Ectodermal cell (in vitro differentiated cells): ENCODE results near the gene DEPP1. TPM values are rescaled to one million over a fixed set of nuclear protein-coding genes. Genes with fewer than 3 reads are reported as not detected.
"Not testable (repeated sequence)": the region's sequence is repeated elsewhere in the genome, so short reads cannot be mapped to it uniquely, and the experiment has no call there.

Experiments used
- H3K27ac ChIP-seq: 2 replicates; pipeline ENCODE4 v1.7.0; 2013; ENCODE audit warnings: mild to moderate bottlenecking, low read depth, low read length; ENCODE audit not compliant: insufficient read depth, poor library complexity, severe bottlenecking
- H3K27me3 ChIP-seq: 2 replicates; pipeline ENCODE4 v1.7.0; 2013; ENCODE audit warnings: mild to moderate bottlenecking, low read length; ENCODE audit not compliant: insufficient read depth, control insufficient read depth, poor library complexity, severe bottlenecking
- H3K36me3 ChIP-seq: one replicate; pipeline ENCODE4 v1.7.0; 2013; ENCODE audit warnings: low read length; ENCODE audit not compliant: control insufficient read depth, insufficient read depth
- H3K4me1 ChIP-seq: one replicate; pipeline ENCODE4 v1.7.0; 2013; ENCODE audit warnings: low read length; ENCODE audit not compliant: control insufficient read depth, insufficient read depth
- H3K4me3 ChIP-seq: 2 replicates; pipeline ENCODE4 v1.7.0; 2013; ENCODE audit warnings: low read depth, low read length, control low read depth; ENCODE audit not compliant: insufficient read depth
- H3K9me3 ChIP-seq: 2 replicates; pipeline ENCODE4 v1.7.0; 2013; ENCODE audit warnings: mild to moderate bottlenecking, low read length, moderate library complexity; ENCODE audit not compliant: control insufficient read depth
- WGBS, 2 experiments: methylation state at CpG; one replicate each; pipeline ENCODE4 v1.1.7; 2013; ENCODE audit warnings: missing lambda C conversion rate in 2 of 2; 5-methylcytosine and 5-hydroxymethylcytosine counted together
- polyA plus RNA-seq, 4 experiments: library from polyadenylated mRNA; stranded (reverse); fragments of 50-300 nt; gene quantifications; one replicate each; pipeline ENCODE4 v1.2.3, GENCODE V29; 2013

Gene DEPP1
- polyA plus RNA-seq (2013, experiment 1 of 4) = 0.24 TPM
- 0.48 TPM for polyA plus RNA-seq (2013, experiment 2 of 4)
- 0.27 TPM for polyA plus RNA-seq (2013, experiment 3 of 4)
- polyA plus RNA-seq (2013, experiment 4 of 4) = 0.49 TPM

- no peaks in the 10 kb centered on the region for H3K36me3 ChIP-seq
- no peak within 1 kb of the TSS for H3K27ac ChIP-seq
- H3K4me1 ChIP-seq = peaks cover 37% of the 10 kb centered on the region
- no peaks in the 10 kb centered on the region for H3K9me3 ChIP-seq
- 19 to 27% methylated on average over 12 of the region's 12 CpGs for WGBS, 2 experiments
- H3K4me3 ChIP-seq = no peak within 1 kb of the TSS
- peaks cover 19% of the 10 kb centered on the region for H3K27me3 ChIP-seq
These were observed at the start of gene DEPP1 for GRCh38 chr10:44978570-44979280. DEPP1 (minus strand) TSS chr10:44978809; CDS start chr10:44978030, 779 bp downstream.

GRCh38 chr10:45023426-45023825, 44.8 kb upstream of the DEPP1 start:
- H3K9me3 ChIP-seq = no peaks in the 10 kb centered on the region
- WGBS, 2 experiments = 92 to 97% methylated on average over 1 to 2 of the region's 2 CpGs
- no peaks in the 10 kb centered on the region for H3K27me3 ChIP-seq
- H3K36me3 ChIP-seq = no peaks in the 10 kb centered on the region
- H3K4me1 ChIP-seq = no peaks in the 10 kb centered on the region
- no peak overlapping the region for H3K4me3 ChIP-seq
- no peak overlapping the region for H3K27ac ChIP-seq

GRCh38 chr10:45015590-45015989, 37.0 kb upstream of the DEPP1 start:
- peaks cover 2% of the 10 kb centered on the region for H3K9me3 ChIP-seq
- no peak overlapping the region for H3K27ac ChIP-seq
- 78 to 100% methylated on average over 1 to 2 of the region's 2 CpGs for WGBS, 2 experiments
- H3K36me3 ChIP-seq = no peaks in the 10 kb centered on the region
- no peaks in the 10 kb centered on the region for H3K27me3 ChIP-seq
- no peaks in the 10 kb centered on the region for H3K4me1 ChIP-seq
- no peak overlapping the region for H3K4me3 ChIP-seq

- not testable (repeated sequence) for H3K36me3 ChIP-seq, H3K4me3 ChIP-seq, H3K27me3 ChIP-seq, H3K27ac ChIP-seq, H3K9me3 ChIP-seq, H3K4me1 ChIP-seq
- WGBS, 2 experiments = 85 to 87% methylated on average over 10 of the region's 10 CpGs
These were observed 35.9 kb upstream of the DEPP1 start for GRCh38 chr10:45014557-45014956.

- peaks cover 9% of the 10 kb centered on the region for H3K36me3 ChIP-seq
- H3K27me3 ChIP-seq = no peaks in the 10 kb centered on the region
- WGBS, 2 experiments = 39 to 48% methylated on average over 7 to 8 of the region's 8 CpGs
- H3K9me3 ChIP-seq = no peaks in the 10 kb centered on the region
- no peak overlapping the region for H3K27ac ChIP-seq
- H3K4me3 ChIP-seq = no peak overlapping the region
- no peaks in the 10 kb centered on the region for H3K4me1 ChIP-seq
These were observed 30.0 kb upstream of the DEPP1 start for GRCh38 chr10:45008524-45009161.

GRCh38 chr10:45006276-45007030, 27.8 kb upstream of the DEPP1 start:
- no peak overlapping the region for H3K4me3 ChIP-seq
- no peaks in the 10 kb centered on the region for H3K9me3 ChIP-seq
- H3K27ac ChIP-seq = no peak overlapping the region
- H3K4me1 ChIP-seq = no peaks in the 10 kb centered on the region
- H3K36me3 ChIP-seq = peaks cover 18% of the 10 kb centered on the region
- no peaks in the 10 kb centered on the region for H3K27me3 ChIP-seq
- WGBS, 2 experiments = 86 to 98% methylated on average over 3 of the region's 3 CpGs

GRCh38 chr10:45005284-45005683, 26.7 kb upstream of the DEPP1 start:
- Histone ChIP-seq H3K27me3 (no peaks in the 10 kb centered on the region), H3K9me3 (no peaks in the 10 kb centered on the region), H3K4me3 (no peak overlapping the region), H3K27ac (no peak overlapping the region), H3K36me3 (peaks cover 18% of the 10 kb centered on the region), H3K4me1 (peaks cover 2% of the 10 kb centered on the region)
- WGBS, 2 experiments = 85 to 100% methylated on average over 1 of the region's 1 CpG

GRCh38 chr10:45004661-45005060, 26.1 kb upstream of the DEPP1 start:
- no peak overlapping the region for H3K27ac ChIP-seq
- H3K4me3 ChIP-seq = no peak overlapping the region
- peaks cover 4% of the 10 kb centered on the region for H3K4me1 ChIP-seq
- no peaks in the 10 kb centered on the region for H3K9me3 ChIP-seq
- WGBS, 2 experiments = 93 to 96% methylated on average over 3 of the region's 3 CpGs
- no peaks in the 10 kb centered on the region for H3K27me3 ChIP-seq
- peaks cover 18% of the 10 kb centered on the region for H3K36me3 ChIP-seq

GRCh38 chr10:45003432-45004000, 24.9 kb upstream of the DEPP1 start:
- WGBS, 2 experiments = 96 to 98% methylated on average over 10 of the region's 10 CpGs
- Histone ChIP-seq H3K27me3 (no peaks in the 10 kb centered on the region), H3K9me3 (no peaks in the 10 kb centered on the region), H3K36me3 (peaks cover 18% of the 10 kb centered on the region), H3K4me3 (no peak overlapping the region), H3K27ac (no peak overlapping the region), H3K4me1 (peaks cover 4% of the 10 kb centered on the region)
